MCF 10A (cell line): Measurements from ENCODE around the gene MICALL2. TPM values are rescaled to one million over a fixed set of nuclear protein-coding genes. Genes with fewer than 3 reads are reported as not detected.

ENCODE experiments used
- BruUV-seq: library from RNA; stranded (reverse); fragments of 400-500 nt; replicated peaks from 2 replicates; lab custom pipeline; 2021; lab: Mats Ljungman, UMichigan
- CTCF ChIA-PET: fragments of 300-600 bp; sonication (Branson Sonifier 250); formaldehyde crosslinking; extraction: SDS; loops from one replicate; lab custom pipeline; 2021; ENCODE audit warnings: antibody characterized with exemption, inconsistent platforms; lab: Yijun Ruan, JAX
- POLR2A ChIA-PET: fragments of 300-600, 350-650 bp; sonication (Branson Sonifier 250); formaldehyde crosslinking; extraction: SDS; loops from one replicate; lab custom pipeline; 2020; ENCODE audit warnings: antibody characterized with exemption, inconsistent platforms; lab: Yijun Ruan, JAX
- DNase-seq: peaks from one replicate; pipeline ENCODE4 v3.0.0-alpha.2; 2018; ENCODE audit not compliant: unreplicated experiment
- H3K27ac Mint-ChIP-seq: one replicate; pipeline ENCODE4 v1.8.0; 2022; ENCODE audit warnings: mild to moderate bottlenecking, low read depth, mixed read lengths; ENCODE audit not compliant: unreplicated experiment
- H3K27me3 Mint-ChIP-seq: one replicate; pipeline ENCODE4 v1.8.0; 2022; ENCODE audit warnings: mixed read lengths; ENCODE audit not compliant: insufficient read depth, unreplicated experiment
- H3K36me3 Mint-ChIP-seq: one replicate; pipeline ENCODE4 v1.8.0; 2022; ENCODE audit warnings: mild to moderate bottlenecking, moderate library complexity, mixed read lengths; ENCODE audit not compliant: insufficient read depth, unreplicated experiment
- H3K4me1 Mint-ChIP-seq: one replicate; pipeline ENCODE4 v1.8.0; 2022; ENCODE audit warnings: mixed read lengths; ENCODE audit not compliant: insufficient read depth, unreplicated experiment
- H3K4me3 Mint-ChIP-seq: one replicate; pipeline ENCODE4 v1.8.0; 2022; ENCODE audit warnings: mild to moderate bottlenecking, moderate library complexity, mixed read lengths; ENCODE audit not compliant: unreplicated experiment
- H3K9me3 Mint-ChIP-seq: one replicate; pipeline ENCODE4 v1.8.0; 2022; ENCODE audit warnings: mixed read lengths; ENCODE audit not compliant: unreplicated experiment
- CTCF ChIP-seq: fragments of 200-600 bp; IDR thresholded peaks from one replicate; pipeline ENCODE4 v1.8.0; 2022; ENCODE audit warnings: antibody characterized with exemption, mild to moderate bottlenecking; ENCODE audit not compliant: unreplicated experiment
- intact Hi-C: fragments of 100-400 bp; cut with micrococcal nuclease; formaldehyde crosslinking; loops from 2 replicates; pipeline ENCODE4 v1.14.1; 2022
- total RNA-seq: library from RNA; stranded (reverse); gene quantifications from 2 replicates; pipeline ENCODE4 v1.2.3, GENCODE V29; 2022

The MICALL2 gene
- total RNA-seq, 1 experiment from 2014 or later: 15.8 TPM

- Mint-ChIP-seq H3K27ac (peak overlapping the region; percentile 3), H3K27me3 (no peaks in the 10 kb centered on the region), H3K9me3 (no peaks in the 10 kb centered on the region), H3K4me1 (peaks cover 6% of the 10 kb centered on the region), H3K36me3 (peaks cover 18% of the 10 kb centered on the region), H3K4me3 (no peak overlapping the region)
- ChIA-PET POLR2A (interaction anchor here (1.2 kb wide), 1 partner anchor 295 kb away, joined by 4 read pairs; a partner anchor contains a TSS), CTCF (interaction anchor here (0.6 to 4.1 kb wide), 17 partner anchors 8 to 341 kb away, joined by 3 to 25 read pairs (median 5); no protein-coding TSS in a partner anchor)
- no peak for DNase-seq
- no TSS peak for BruUV-seq
- no peak for TF ChIP-seq CTCF
- intact Hi-C loops: loop anchor here (5.0 kb wide), 1 partner anchor 39 kb away; no protein-coding TSS in a partner anchor
Observed at GRCh38 chr7:1433128-1433920, 25.9 kb downstream of the MICALL2 start.

- H3K27ac Mint-ChIP-seq: peak overlapping the region; percentile 3
- H3K4me3 Mint-ChIP-seq: no peak overlapping the region
Observed at GRCh38 chr7:1432411-1433082, 26.7 kb downstream of the MICALL2 start.

GRCh38 chr7:1431634-1432380 is 27.5 kb downstream of the MICALL2 start:
- H3K36me3 Mint-ChIP-seq: peaks cover 18% of the 10 kb centered on the region
- peaks cover 6% of the 10 kb centered on the region for H3K4me1 Mint-ChIP-seq
- peak overlapping the region; percentile 3 for H3K27ac Mint-ChIP-seq
- no peak for DNase-seq
- no peaks in the 10 kb centered on the region for H3K27me3 Mint-ChIP-seq
- no peak overlapping the region for H3K4me3 Mint-ChIP-seq
- no peaks in the 10 kb centered on the region for H3K9me3 Mint-ChIP-seq
- intact Hi-C loops: loop anchor here (1.0 to 5.0 kb wide), 2 partner anchors 40 to 238 kb away; no protein-coding TSS in a partner anchor
- no peak for TF ChIP-seq CTCF
- BruUV-seq: no TSS peak
- ChIA-PET POLR2A (no interaction called here), CTCF (interaction anchor here (0.6 to 4.1 kb wide), 19 partner anchors 7 to 1287 kb away, joined by 3 to 25 read pairs (median 5); no protein-coding TSS in a partner anchor)

More at GRCh38 chr7:1432411-1433082, 26.7 kb downstream of the MICALL2 start:
- peak; percentile 97 for TF ChIP-seq CTCF
- ChIA-PET CTCF (interaction anchor here (0.6 to 4.1 kb wide), 22 partner anchors 8 to 1288 kb away, joined by 3 to 25 read pairs (median 4); no protein-coding TSS in a partner anchor), POLR2A (interaction anchor here (1.2 kb wide), 1 partner anchor 294 kb away, joined by 4 read pairs; a partner anchor contains a TSS)
- Mint-ChIP-seq H3K4me1 (peaks cover 6% of the 10 kb centered on the region), H3K36me3 (peaks cover 18% of the 10 kb centered on the region), H3K27me3 (no peaks in the 10 kb centered on the region), H3K9me3 (no peaks in the 10 kb centered on the region)
- BruUV-seq: no TSS peak
- intact Hi-C loops: loop anchor here (1.0 to 5.0 kb wide), 2 partner anchors 40 to 238 kb away; no protein-coding TSS in a partner anchor
- DNase-seq: peak; percentile 66
